Measurements from ENCODE around the gene RFX2. TPM values are rescaled to one million over a fixed set of nuclear protein-coding genes. Genes with fewer than 3 reads are reported as not detected.
"Not testable (repeated sequence)": the region's sequence is repeated elsewhere in the genome, so short reads cannot be mapped to it uniquely, and the experiment has no call there.

RFX2 gene
- total and polyA plus RNA-seq, 2 donors: 12.8 to 13.4 TPM

GRCh38 chr19:6039566-6040225 lies 70.6 kb downstream of the RFX2 start:
- Histone ChIP-seq H3K36me3 (ENCODE audit: insufficient read depth) (no peaks in the 10 kb centered on the region), H3K4me1 (ENCODE audit: insufficient read depth) (no peaks in the 10 kb centered on the region), H3K27ac (ENCODE audit: low read depth) (no peak overlapping the region), H3K4me3 (ENCODE audit: low read depth, low read length) (no peak overlapping the region)
- DNase-seq (ENCODE audit: extremely low spot score): no peak
- WGBS: 94% methylated on average over 31 of the region's 31 CpGs

DNA sequence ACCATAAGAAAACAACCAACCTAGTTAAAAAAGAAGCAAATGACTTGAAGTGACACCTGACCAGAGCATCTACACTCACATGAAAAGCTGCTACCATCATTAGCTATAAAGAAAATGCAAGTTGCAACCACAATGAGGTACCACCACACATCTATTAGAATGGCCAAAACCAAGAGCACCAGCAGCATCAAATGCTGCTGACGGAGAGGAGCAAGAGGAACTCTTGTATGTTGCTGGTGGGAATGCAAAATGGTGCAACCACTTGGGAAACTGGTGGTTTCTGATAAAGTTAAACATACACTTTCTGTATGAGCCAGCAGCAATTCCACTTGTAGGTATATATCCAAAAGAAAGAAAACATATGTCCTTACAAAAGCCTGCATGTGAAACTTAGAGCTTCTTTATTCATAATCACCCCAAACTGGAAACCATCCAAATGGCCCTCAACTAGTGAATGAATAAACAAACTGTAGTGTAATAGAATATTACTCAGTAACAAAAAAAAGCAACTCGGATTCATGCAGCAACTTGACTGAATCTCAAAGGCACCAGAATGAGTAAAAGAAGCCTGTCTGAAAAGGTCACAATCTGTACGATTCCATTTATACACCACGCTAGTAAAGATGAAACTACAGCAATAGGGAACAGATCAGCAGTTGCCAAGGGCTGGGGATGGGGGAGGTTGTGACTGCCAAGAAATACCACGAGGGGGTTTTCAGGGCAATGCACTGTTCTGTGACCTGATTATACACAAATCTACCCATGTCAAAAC lies 71.5 kb downstream of the RFX2 start:
- no peaks in the 10 kb centered on the region for H3K36me3 ChIP-seq (ENCODE audit: insufficient read depth)
- whole genome bisulfite sequencing: 73% methylated on average over 5 of the region's 5 CpGs
- DNase-seq (ENCODE audit: extremely low spot score): no peak
- H3K27ac ChIP-seq (ENCODE audit: low read depth): no peak overlapping the region
- H3K4me3 ChIP-seq (ENCODE audit: low read depth, low read length): no peak overlapping the region
- no peaks in the 10 kb centered on the region for H3K4me1 ChIP-seq (ENCODE audit: insufficient read depth)

DNA sequence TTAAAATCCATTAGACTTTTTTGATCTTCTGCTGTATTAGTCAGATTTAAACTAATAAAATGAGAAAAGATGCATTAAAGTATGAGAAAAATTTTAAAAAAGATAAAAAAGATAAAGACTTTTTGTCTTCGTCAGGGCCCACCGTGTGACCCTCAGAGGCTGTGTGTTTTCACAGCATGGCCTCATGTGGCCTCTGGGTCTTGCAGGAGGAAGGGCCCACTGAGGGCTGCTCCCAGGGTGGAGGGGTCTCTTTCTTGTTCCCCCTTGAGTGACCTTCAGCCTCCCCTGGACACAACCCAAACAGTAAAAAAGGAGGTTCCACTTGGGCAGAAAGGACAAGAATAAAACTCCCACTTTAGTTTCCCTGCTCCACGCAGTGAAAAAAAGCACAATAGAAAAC lies 75.3 kb downstream of the RFX2 start:
- 83% methylated on average over 3 of the region's 3 CpGs for WGBS
- Histone ChIP-seq H3K27ac (ENCODE audit: low read depth) (no peak overlapping the region), H3K4me1 (ENCODE audit: insufficient read depth) (no peaks in the 10 kb centered on the region), H3K4me3 (ENCODE audit: low read depth, low read length) (no peak overlapping the region), H3K36me3 (ENCODE audit: insufficient read depth) (no peaks in the 10 kb centered on the region)
- DNase-seq (ENCODE audit: extremely low spot score): no peak

GRCh38 chr19:6034512-6034911 lies 75.8 kb downstream of the RFX2 start:
- H3K36me3 ChIP-seq (ENCODE audit: insufficient read depth): no peaks in the 10 kb centered on the region
- no peaks in the 10 kb centered on the region for H3K4me1 ChIP-seq (ENCODE audit: insufficient read depth)
- no peak overlapping the region for H3K27ac ChIP-seq (ENCODE audit: low read depth)
- WGBS: 97% methylated on average over 4 of the region's 4 CpGs
- no peak for DNase-seq (ENCODE audit: extremely low spot score)
- H3K4me3 ChIP-seq (ENCODE audit: low read depth, low read length): no peak overlapping the region

GRCh38 chr19:6033744-6034264 lies 76.5 kb downstream of the RFX2 start:
- H3K4me3 ChIP-seq (ENCODE audit: low read depth, low read length): no peak overlapping the region
- 95% methylated on average over 4 of the region's 4 CpGs for WGBS
- no peaks in the 10 kb centered on the region for H3K36me3 ChIP-seq (ENCODE audit: insufficient read depth)
- H3K4me1 ChIP-seq (ENCODE audit: insufficient read depth): no peaks in the 10 kb centered on the region
- H3K27ac ChIP-seq (ENCODE audit: low read depth): no peak overlapping the region
- DNase-seq (ENCODE audit: extremely low spot score): no peak

- 94% methylated on average over 9 of the region's 9 CpGs for WGBS
- DNase-seq (ENCODE audit: extremely low spot score): no peak
- Histone ChIP-seq H3K27ac (ENCODE audit: low read depth) (no peak overlapping the region), H3K4me1 (ENCODE audit: insufficient read depth) (no peaks in the 10 kb centered on the region), H3K36me3 (ENCODE audit: insufficient read depth) (no peaks in the 10 kb centered on the region), H3K4me3 (ENCODE audit: low read depth, low read length) (no peak overlapping the region)
Measured at GRCh38 chr19:6032827-6033226, 77.5 kb downstream of the RFX2 start.

- Histone ChIP-seq H3K36me3 (ENCODE audit: insufficient read depth) (no peaks in the 10 kb centered on the region), H3K27ac (ENCODE audit: low read depth) (no peak overlapping the region), H3K4me1 (ENCODE audit: insufficient read depth) (no peaks in the 10 kb centered on the region), H3K4me3 (ENCODE audit: low read depth, low read length) (no peak overlapping the region)
- no peak for DNase-seq (ENCODE audit: extremely low spot score)
- WGBS: 69% methylated on average over 4 of the region's 4 CpGs
Measured at GRCh38 chr19:6032381-6032780, 77.9 kb downstream of the RFX2 start.

GRCh38 chr19:6030214-6030507 lies 80.1 kb downstream of the RFX2 start:
- H3K4me3 ChIP-seq (ENCODE audit: low read depth, low read length): no peak overlapping the region
- no peaks in the 10 kb centered on the region for H3K36me3 ChIP-seq (ENCODE audit: insufficient read depth)
- 90% methylated on average over 3 of the region's 3 CpGs for WGBS
- DNase-seq (ENCODE audit: extremely low spot score): no peak
- H3K27ac ChIP-seq (ENCODE audit: low read depth): no peak overlapping the region
- no peaks in the 10 kb centered on the region for H3K4me1 ChIP-seq (ENCODE audit: insufficient read depth)

DNA sequence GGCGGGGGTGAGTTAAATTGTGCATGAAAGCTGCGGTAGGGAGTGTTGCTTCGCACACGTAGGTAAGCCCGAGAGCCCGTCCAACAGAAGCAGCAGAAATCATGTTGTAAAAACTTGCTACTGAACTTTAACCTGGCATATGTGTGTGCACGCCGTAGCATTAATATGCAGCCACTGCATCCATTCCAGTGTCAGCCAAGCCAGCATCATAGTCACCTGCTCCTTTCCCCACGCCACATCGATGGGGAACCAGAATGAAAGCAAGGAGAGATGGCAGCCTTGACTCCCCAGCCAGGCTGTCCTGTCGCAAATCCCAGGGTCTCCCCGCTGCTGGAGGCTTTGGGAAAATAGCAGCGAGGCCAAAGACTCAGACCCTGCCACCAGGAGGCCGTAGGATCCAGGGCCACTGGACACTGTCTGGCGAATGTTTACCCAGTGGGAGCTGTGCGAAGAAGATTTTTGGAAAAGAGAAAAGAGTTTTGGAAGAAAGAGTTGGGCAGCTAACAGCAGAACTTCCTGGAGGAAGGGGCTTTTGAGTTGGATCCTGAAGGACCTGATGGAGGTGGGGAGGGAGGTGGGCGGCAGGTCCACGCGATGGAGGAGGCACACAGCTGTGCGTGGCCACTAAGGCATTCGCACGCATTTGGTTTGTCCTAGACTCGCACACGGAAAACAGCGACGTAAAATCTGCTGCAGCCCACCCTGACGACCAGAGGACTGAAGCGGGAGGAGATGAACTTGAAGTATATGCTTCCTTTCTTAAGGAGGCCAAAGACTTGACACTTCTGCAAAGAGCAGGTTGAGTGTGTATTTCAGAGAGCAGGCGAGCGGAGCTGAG lies 83.7 kb downstream of the RFX2 start:
- no peak overlapping the region for H3K4me3 ChIP-seq (ENCODE audit: low read depth, low read length)
- H3K36me3 ChIP-seq (ENCODE audit: insufficient read depth): no peaks in the 10 kb centered on the region
- 94% methylated on average over 30 of the region's 30 CpGs for WGBS
- DNase-seq (ENCODE audit: extremely low spot score): no peak
- no peak overlapping the region for H3K27ac ChIP-seq (ENCODE audit: low read depth)
- no peaks in the 10 kb centered on the region for H3K4me1 ChIP-seq (ENCODE audit: insufficient read depth)

DNA sequence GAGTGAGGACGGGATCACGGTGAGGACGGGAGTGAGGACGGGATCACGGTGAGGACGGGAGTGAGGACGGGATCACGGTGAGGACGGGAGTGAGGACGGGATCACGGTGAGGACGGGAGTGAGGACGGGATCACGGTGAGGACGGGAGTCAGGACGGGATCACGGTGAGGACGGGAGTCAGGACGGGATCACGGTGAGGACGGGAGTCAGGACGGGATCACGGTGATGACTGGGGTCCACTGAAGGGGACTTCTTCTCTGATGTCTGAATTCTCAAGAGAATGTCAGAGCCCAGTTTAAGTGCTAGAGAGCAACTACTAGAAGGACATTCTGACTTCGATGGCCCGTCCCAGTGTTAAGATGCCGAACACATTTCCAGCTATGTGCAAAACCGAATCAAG lies 85.5 kb downstream of the RFX2 start:
- H3K27ac ChIP-seq (ENCODE audit: low read depth); DNase-seq (ENCODE audit: extremely low spot score); H3K4me1 ChIP-seq (ENCODE audit: insufficient read depth); H3K36me3 ChIP-seq (ENCODE audit: insufficient read depth); H3K4me3 ChIP-seq (ENCODE audit: low read depth, low read length): not testable (repeated sequence)
- 96% methylated on average over 24 of the region's 27 CpGs for WGBS

- H3K36me3 ChIP-seq (ENCODE audit: insufficient read depth): no peaks in the 10 kb centered on the region
- no peak overlapping the region for H3K27ac ChIP-seq (ENCODE audit: low read depth)
- DNase-seq (ENCODE audit: extremely low spot score): no peak
- WGBS: 86% methylated on average over 12 of the region's 12 CpGs
- H3K4me3 ChIP-seq (ENCODE audit: low read depth, low read length): no peak overlapping the region
- no peaks in the 10 kb centered on the region for H3K4me1 ChIP-seq (ENCODE audit: insufficient read depth)
Measured at GRCh38 chr19:6023936-6024335, 86.4 kb downstream of the RFX2 start.

- Histone ChIP-seq H3K4me1 (ENCODE audit: insufficient read depth) (no peaks in the 10 kb centered on the region), H3K36me3 (ENCODE audit: insufficient read depth) (no peaks in the 10 kb centered on the region), H3K4me3 (ENCODE audit: low read depth, low read length) (no peak overlapping the region), H3K27ac (ENCODE audit: low read depth) (no peak overlapping the region)
- DNase-seq (ENCODE audit: extremely low spot score): no peak
- 65% methylated on average over 21 of the region's 21 CpGs for WGBS
Measured at GRCh38 chr19:6023085-6023682, 87.1 kb downstream of the RFX2 start.

DNA sequence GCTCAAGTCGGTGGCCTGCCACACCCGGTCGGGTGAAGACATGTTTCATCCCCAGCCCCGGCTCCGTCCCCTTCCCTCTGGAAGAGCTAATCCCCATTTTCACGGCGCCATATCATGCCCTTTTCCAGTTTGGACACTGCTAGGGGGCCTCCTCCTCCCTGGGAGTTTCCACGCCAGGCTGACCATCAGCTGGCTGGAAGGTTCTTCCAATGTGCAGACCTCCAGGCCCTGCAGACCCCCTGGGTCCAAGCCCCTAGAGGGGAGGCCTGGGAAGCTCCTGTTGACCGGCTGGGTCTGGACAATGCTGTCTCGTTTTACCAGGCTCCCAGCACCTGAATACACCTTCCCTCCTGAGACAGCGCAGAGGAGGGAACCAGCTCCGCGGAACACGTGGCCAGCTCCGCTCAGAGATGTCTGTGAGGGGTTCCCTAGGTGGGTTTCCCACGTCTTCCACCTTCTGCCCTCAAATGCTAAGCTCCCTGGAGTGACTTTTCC lies 87.7 kb downstream of the RFX2 start:
- no peaks in the 10 kb centered on the region for H3K4me1 ChIP-seq (ENCODE audit: insufficient read depth)
- H3K27ac ChIP-seq (ENCODE audit: low read depth): no peak overlapping the region
- 78% methylated on average over 16 of the region's 16 CpGs for WGBS
- no peak for DNase-seq (ENCODE audit: extremely low spot score)
- no peak overlapping the region for H3K4me3 ChIP-seq (ENCODE audit: low read depth, low read length)
- H3K36me3 ChIP-seq (ENCODE audit: insufficient read depth): no peaks in the 10 kb centered on the region
